Measurements from ENCODE around the gene CAPN5.

DNA sequence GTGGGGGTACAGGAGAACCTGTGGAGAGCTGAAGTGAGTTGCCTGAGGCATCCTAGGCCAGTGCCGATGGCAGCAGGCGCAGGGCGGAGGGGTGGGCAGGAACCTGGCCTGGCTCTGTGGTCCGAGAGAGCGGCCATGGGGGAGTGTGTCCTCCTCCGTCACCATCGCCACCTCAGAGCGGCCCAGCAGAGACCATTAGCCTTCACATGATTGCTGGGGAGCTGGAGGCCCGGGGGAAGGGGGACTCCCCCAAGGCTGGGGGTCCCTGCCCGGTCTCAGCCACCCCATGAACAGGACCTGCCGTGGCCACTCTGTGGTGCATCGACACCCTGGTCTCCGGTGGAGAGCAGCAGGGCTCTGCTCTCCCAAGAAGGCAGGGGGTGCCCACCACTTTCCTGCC lies 40.0 kb downstream of the CAPN5 start:
- TF ChIP-seq, protein P1, sequence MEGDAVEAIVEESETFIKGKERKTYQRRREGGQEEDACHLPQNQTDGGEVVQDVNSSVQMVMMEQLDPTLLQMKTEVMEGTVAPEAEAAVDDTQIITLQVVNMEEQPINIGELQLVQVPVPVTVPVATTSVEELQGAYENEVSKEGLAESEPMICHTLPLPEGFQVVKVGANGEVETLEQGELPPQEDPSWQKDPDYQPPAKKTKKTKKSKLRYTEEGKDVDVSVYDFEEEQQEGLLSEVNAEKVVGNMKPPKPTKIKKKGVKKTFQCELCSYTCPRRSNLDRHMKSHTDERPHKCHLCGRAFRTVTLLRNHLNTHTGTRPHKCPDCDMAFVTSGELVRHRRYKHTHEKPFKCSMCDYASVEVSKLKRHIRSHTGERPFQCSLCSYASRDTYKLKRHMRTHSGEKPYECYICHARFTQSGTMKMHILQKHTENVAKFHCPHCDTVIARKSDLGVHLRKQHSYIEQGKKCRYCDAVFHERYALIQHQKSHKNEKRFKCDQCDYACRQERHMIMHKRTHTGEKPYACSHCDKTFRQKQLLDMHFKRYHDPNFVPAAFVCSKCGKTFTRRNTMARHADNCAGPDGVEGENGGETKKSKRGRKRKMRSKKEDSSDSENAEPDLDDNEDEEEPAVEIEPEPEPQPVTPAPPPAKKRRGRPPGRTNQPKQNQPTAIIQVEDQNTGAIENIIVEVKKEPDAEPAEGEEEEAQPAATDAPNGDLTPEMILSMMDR (conservative IDR thresholded peaks at IDR 0.05): no peak
- no peak for TF ChIP-seq ZFX (IDR thresholded peaks at IDR 0.05)
